GM18909 (cell line): ENCODE measurements around the gene TAAR5.
"Not testable (repeated sequence)": the region's sequence is repeated elsewhere in the genome, so short reads cannot be mapped to it uniquely, and the experiment has no call there.

Experiments used
- ATAC-seq: cut with Tn5 transposase; IDR thresholded peaks from one replicate; pipeline ENCODE4 v1.9.1; 2021; ENCODE audit warnings: mild to moderate bottlenecking; ENCODE audit not compliant: unreplicated experiment, poor library complexity

TAAR5 gene

GRCh38 chr6:132589454-132589853 lies at the start of gene TAAR5:
TSS of gene TAAR5 (minus strand) at chr6:132589741. CDS start at chr6:132589686, 55 bp downstream.
- no peak for ATAC-seq

GRCh38 chr6:132637135-132637534 lies 47.6 kb upstream of the TAAR5 start:
- not testable (repeated sequence) for ATAC-seq

- ATAC-seq = not testable (repeated sequence)
Observed at GRCh38 chr6:132635906-132636305, 46.4 kb upstream of the TAAR5 start.

GRCh38 chr6:132635288-132635687 lies 45.7 kb upstream of the TAAR5 start:
- not testable (repeated sequence) for ATAC-seq

GRCh38 chr6:132634796-132635195 lies 45.3 kb upstream of the TAAR5 start:
- ATAC-seq = no peak

- ATAC-seq = no peak
Observed at GRCh38 chr6:132633362-132633761, 43.8 kb upstream of the TAAR5 start.

GRCh38 chr6:132624175-132624574 lies 34.6 kb upstream of the TAAR5 start, which contains the start of gene TAAR2:
TSS of gene TAAR2 (minus strand) at chr6:132624275. CDS start at chr6:132624275, 0 bp downstream.
- ATAC-seq = no peak

GRCh38 chr6:132623106-132623845 lies 33.7 kb upstream of the TAAR5 start:
- ATAC-seq = no peak

GRCh38 chr6:132616677-132617076 lies 27.1 kb upstream of the TAAR5 start:
- ATAC-seq = no peak

GRCh38 chr6:132614554-132614953 lies 25.0 kb upstream of the TAAR5 start:
- peak; percentile 57 for ATAC-seq

- ATAC-seq = peak; percentile 55
Observed at GRCh38 chr6:132612449-132613108, 23.0 kb upstream of the TAAR5 start.

- no peak for ATAC-seq
Observed at GRCh38 chr6:132611616-132612015, 22.1 kb upstream of the TAAR5 start.

GRCh38 chr6:132607544-132608233 lies 18.1 kb upstream of the TAAR5 start:
- peak; percentile 85 for ATAC-seq

GRCh38 chr6:132604635-132605152 lies 15.2 kb upstream of the TAAR5 start:
- no peak for ATAC-seq

GRCh38 chr6:132600900-132601299 lies 11.4 kb upstream of the TAAR5 start:
- ATAC-seq = not testable (repeated sequence)

GRCh38 chr6:132598473-132598872 lies 8.9 kb upstream of the TAAR5 start:
- peak; percentile 79 for ATAC-seq

GRCh38 chr6:132596201-132596600 lies 6.7 kb upstream of the TAAR5 start:
- no peak for ATAC-seq

- ATAC-seq = no peak
Observed at GRCh38 chr6:132592855-132593254, 3.3 kb upstream of the TAAR5 start.

GRCh38 chr6:132590362-132590761 lies 821 bp upstream of the TAAR5 start:
- no peak for ATAC-seq

GRCh38 chr6:132587424-132587823 lies 2.1 kb downstream of the TAAR5 start:
- no peak for ATAC-seq

- no peak for ATAC-seq
Observed at GRCh38 chr6:132584698-132585097, 4.8 kb downstream of the TAAR5 start.
